Esophagus squamous epithelium (tissue), 4 donors: ENCODE results near the gene RAB6B.

ENCODE experiments used
- CTCF ChIP-seq, 6 experiments: fragments of 450-650 bp in 4 of 6; fragments of 200-600 bp in 2 of 6; sonication (generic) in 2 of 6; IDR thresholded peaks; one replicate each; pipeline ENCODE4 v1.5.1; 2016 to 2019; ENCODE audit warnings: antibody characterized with exemption in 6 of 6, mild to moderate bottlenecking in 4 of 6, moderate library complexity in 4 of 6
- POLR2A ChIP-seq, 4 donors: fragments of 450-650 bp; IDR thresholded peaks; one replicate each; pipeline ENCODE4 v1.6.1; 2017; ENCODE audit warnings: antibody characterized with exemption in 4 of 4, mild to moderate bottlenecking in 4 of 4, moderate library complexity in 3 of 4

GRCh38 chr3:133804896-133805295 is 90.8 kb downstream of the RAB6B start:
- TF ChIP-seq CTCF (IDR thresholded peaks at IDR 0.05) (no peak), POLR2A (IDR thresholded peaks at IDR 0.05) (no peak)
